Measurements from ENCODE around the gene CA10.

CA10 gene

DNA sequence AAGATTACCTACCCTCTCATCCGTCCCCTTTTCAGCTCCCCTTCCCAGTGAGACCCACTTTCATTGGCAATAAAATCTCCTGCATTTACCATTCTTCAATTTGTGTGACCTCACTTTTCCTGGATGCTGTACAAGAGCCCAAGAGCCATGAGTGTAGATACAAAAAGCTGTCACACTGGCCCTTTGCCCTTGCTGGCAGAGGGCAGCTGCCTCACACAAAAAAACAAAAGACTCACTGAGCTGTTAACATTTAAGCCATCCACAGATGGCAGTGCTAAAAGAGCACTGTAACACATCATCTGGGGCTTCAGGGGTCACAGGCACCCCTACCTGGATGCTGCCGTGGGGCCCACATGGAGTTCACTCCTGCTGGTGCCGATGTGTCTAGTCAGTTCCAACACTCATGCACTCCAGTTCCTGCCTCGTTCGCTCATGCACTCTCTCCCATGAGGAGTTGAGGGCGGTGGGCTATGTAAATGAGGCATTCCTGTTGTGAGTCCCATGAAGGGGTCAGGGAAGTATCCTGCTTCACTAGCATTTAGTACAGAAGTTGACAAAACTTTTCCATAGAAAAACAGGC, 123.1 kb downstream of the CA10 start:
- H3K79me2 ChIP-seq (ENCODE audit: insufficient read depth, low read length) = no peaks in the 10 kb centered on the region
- no peaks in the 10 kb centered on the region for H3K9me2 ChIP-seq (replicated peaks; ENCODE audit: low read depth, low read length)

GRCh38 chr17:52032454-52032853, 126.1 kb downstream of the CA10 start:
- Histone ChIP-seq H3K9me3 (ENCODE audit: insufficient read depth, low read depth, low read length) (no peaks in the 10 kb centered on the region), H3K36me3 (ENCODE audit: insufficient read depth, low read length) (no peaks in the 10 kb centered on the region), H3K79me2 (ENCODE audit: insufficient read depth, low read length) (no peaks in the 10 kb centered on the region), H3K27me3 (ENCODE audit: insufficient read depth, low read length, poor library complexity, severe bottlenecking) (no peaks in the 10 kb centered on the region), H2AFZ (ENCODE audit: low read length) (no peak overlapping the region), H3F3A (ENCODE audit: low read depth) (no peaks in the 10 kb centered on the region), H3K4me3 (ENCODE audit: low read length, poor library complexity, severe bottlenecking) (no peak overlapping the region), H3K4me2 (ENCODE audit: low read depth, low read length, poor library complexity, severe bottlenecking) (no peak overlapping the region), H4K20me1 (ENCODE audit: insufficient read depth, low read length, poor library complexity, severe bottlenecking) (no peaks in the 10 kb centered on the region), H3K9me2 (replicated peaks; ENCODE audit: low read depth, low read length) (no peaks in the 10 kb centered on the region), H3K9ac (ENCODE audit: low read depth, low read length, poor library complexity, severe bottlenecking) (no peak overlapping the region), H3K4me1 (ENCODE audit: insufficient read depth, low read length, poor library complexity, severe bottlenecking) (no peaks in the 10 kb centered on the region)
- TF ChIP-seq, protein P1, sequence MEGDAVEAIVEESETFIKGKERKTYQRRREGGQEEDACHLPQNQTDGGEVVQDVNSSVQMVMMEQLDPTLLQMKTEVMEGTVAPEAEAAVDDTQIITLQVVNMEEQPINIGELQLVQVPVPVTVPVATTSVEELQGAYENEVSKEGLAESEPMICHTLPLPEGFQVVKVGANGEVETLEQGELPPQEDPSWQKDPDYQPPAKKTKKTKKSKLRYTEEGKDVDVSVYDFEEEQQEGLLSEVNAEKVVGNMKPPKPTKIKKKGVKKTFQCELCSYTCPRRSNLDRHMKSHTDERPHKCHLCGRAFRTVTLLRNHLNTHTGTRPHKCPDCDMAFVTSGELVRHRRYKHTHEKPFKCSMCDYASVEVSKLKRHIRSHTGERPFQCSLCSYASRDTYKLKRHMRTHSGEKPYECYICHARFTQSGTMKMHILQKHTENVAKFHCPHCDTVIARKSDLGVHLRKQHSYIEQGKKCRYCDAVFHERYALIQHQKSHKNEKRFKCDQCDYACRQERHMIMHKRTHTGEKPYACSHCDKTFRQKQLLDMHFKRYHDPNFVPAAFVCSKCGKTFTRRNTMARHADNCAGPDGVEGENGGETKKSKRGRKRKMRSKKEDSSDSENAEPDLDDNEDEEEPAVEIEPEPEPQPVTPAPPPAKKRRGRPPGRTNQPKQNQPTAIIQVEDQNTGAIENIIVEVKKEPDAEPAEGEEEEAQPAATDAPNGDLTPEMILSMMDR (conservative IDR thresholded peaks at IDR 0.05; ENCODE audit: low read length) = no peak
- no peak for TF ChIP-seq EZH2phosphoT487 (IDR thresholded peaks at IDR 0.05; ENCODE audit: borderline replicate concordance)

More for the DNA sequence above, 123.1 kb downstream of the CA10 start:
- H3F3A ChIP-seq (ENCODE audit: low read depth) = no peaks in the 10 kb centered on the region
- H3K4me1 ChIP-seq (ENCODE audit: insufficient read depth, low read length, poor library complexity, severe bottlenecking) = no peaks in the 10 kb centered on the region
- H3K9me3 ChIP-seq (ENCODE audit: insufficient read depth, low read depth, low read length) = no peaks in the 10 kb centered on the region
- H3K4me2 ChIP-seq (ENCODE audit: low read depth, low read length, poor library complexity, severe bottlenecking) = no peak overlapping the region
- H3K9ac ChIP-seq (ENCODE audit: low read depth, low read length, poor library complexity, severe bottlenecking) = no peak overlapping the region
- H3K36me3 ChIP-seq (ENCODE audit: insufficient read depth, low read length) = no peaks in the 10 kb centered on the region
- TF ChIP-seq EZH2phosphoT487 (IDR thresholded peaks at IDR 0.05; ENCODE audit: borderline replicate concordance) = no peak
- TF ChIP-seq, protein P1 (conservative IDR thresholded peaks at IDR 0.05; ENCODE audit: low read length) = no peak
- no peaks in the 10 kb centered on the region for H3K27me3 ChIP-seq (ENCODE audit: insufficient read depth, low read length, poor library complexity, severe bottlenecking)
- no peak overlapping the region for H2AFZ ChIP-seq (ENCODE audit: low read length)
- no peaks in the 10 kb centered on the region for H4K20me1 ChIP-seq (ENCODE audit: insufficient read depth, low read length, poor library complexity, severe bottlenecking)
- no peak overlapping the region for H3K4me3 ChIP-seq (ENCODE audit: low read length, poor library complexity, severe bottlenecking)

DNA sequence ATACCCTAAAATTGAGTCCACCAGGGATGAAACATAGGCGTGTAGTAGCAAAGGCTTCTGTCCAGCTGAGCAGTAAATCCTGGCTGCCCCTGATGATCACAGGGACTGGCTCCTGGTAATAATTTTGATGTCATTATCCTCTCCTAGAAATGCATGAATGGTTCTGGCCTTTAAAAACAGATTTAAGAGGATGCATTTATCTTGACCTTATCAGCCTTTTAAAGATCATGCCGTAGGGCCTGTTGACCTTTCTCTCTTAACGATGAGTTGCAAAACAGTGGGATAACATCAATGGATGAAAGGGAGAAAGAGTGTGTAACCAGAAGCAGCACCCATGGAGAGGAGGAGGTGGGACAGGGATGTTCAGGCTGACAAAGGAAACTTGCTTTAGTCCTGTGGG, 128.5 kb downstream of the CA10 start:
- H3K4me2 ChIP-seq (ENCODE audit: low read depth, low read length, poor library complexity, severe bottlenecking) = no peak overlapping the region
- no peaks in the 10 kb centered on the region for H3K9me3 ChIP-seq (ENCODE audit: insufficient read depth, low read depth, low read length)
- H3K36me3 ChIP-seq (ENCODE audit: insufficient read depth, low read length) = no peaks in the 10 kb centered on the region
- H3K4me1 ChIP-seq (ENCODE audit: insufficient read depth, low read length, poor library complexity, severe bottlenecking) = no peaks in the 10 kb centered on the region
- H3K4me3 ChIP-seq (ENCODE audit: low read length, poor library complexity, severe bottlenecking) = no peak overlapping the region
- no peaks in the 10 kb centered on the region for H4K20me1 ChIP-seq (ENCODE audit: insufficient read depth, low read length, poor library complexity, severe bottlenecking)
- no peaks in the 10 kb centered on the region for H3K9me2 ChIP-seq (replicated peaks; ENCODE audit: low read depth, low read length)
- no peak overlapping the region for H2AFZ ChIP-seq (ENCODE audit: low read length)
- H3K79me2 ChIP-seq (ENCODE audit: insufficient read depth, low read length) = no peaks in the 10 kb centered on the region
- H3K27me3 ChIP-seq (ENCODE audit: insufficient read depth, low read length, poor library complexity, severe bottlenecking) = no peaks in the 10 kb centered on the region
- H3F3A ChIP-seq (ENCODE audit: low read depth) = no peaks in the 10 kb centered on the region
- no peak overlapping the region for H3K9ac ChIP-seq (ENCODE audit: low read depth, low read length, poor library complexity, severe bottlenecking)
- TF ChIP-seq EZH2phosphoT487 (IDR thresholded peaks at IDR 0.05; ENCODE audit: borderline replicate concordance) = no peak
- TF ChIP-seq, protein P1 (conservative IDR thresholded peaks at IDR 0.05; ENCODE audit: low read length) = no peak
